Naive thymus-derived CD8-positive, alpha-beta T cell (primary cell): ENCODE data around the gene MPLKIP. TPM values are rescaled to one million over a fixed set of nuclear protein-coding genes. Genes with fewer than 3 reads are reported as not detected.
"Not testable (repeated sequence)": the region's sequence is repeated elsewhere in the genome, so short reads cannot be mapped to it uniquely, and the experiment has no call there.

ENCODE experiments used
- ATAC-seq, 2 donors: fragments of 150-1000 bp; cut with Tn5 transposase in 1 of 2; sonication (Bioruptor Pico), chemical (Tn5 transposase) in 1 of 2; 1 replicate in 1 of 2; 2 replicates in 1 of 2; pipeline ENCODE4 v1.10.0; 2021; ENCODE audit warnings: mild to moderate bottlenecking in 2 of 2, moderate library complexity in 2 of 2
- POLR2A ChIA-PET: fragments of 350-600 bp; sonication (Branson Sonifier 250); formaldehyde crosslinking; loops from one replicate; lab custom pipeline; 2021; ENCODE audit warnings: antibody characterized with exemption; lab: Charles Lee
- DNase-seq, 10 donors: peaks; one replicate each; pipeline versions ENCODE4 v3.0.0 to v3.0.0-alpha.2; 2020 to 2022
- H3K27ac Mint-ChIP-seq, 10 donors: one replicate each; pipeline ENCODE4 v1.8.0; 2020 to 2022; ENCODE audit warnings: mild to moderate bottlenecking in 10 of 10, mixed read lengths in 10 of 10, moderate library complexity in 4 of 10, inconsistent platforms in 1 of 10
- H3K27me3 Mint-ChIP-seq, 5 donors: one replicate each; pipeline ENCODE4 v1.8.0; 2021 to 2022; ENCODE audit warnings: mixed read lengths in 5 of 5
- H3K36me3 Mint-ChIP-seq, 3 donors: one replicate each; pipeline ENCODE4 v1.8.0; 2020 to 2022; ENCODE audit warnings: mixed read lengths in 3 of 3, mild to moderate bottlenecking in 2 of 3, inconsistent platforms in 1 of 3
- H3K4me1 Mint-ChIP-seq, 4 donors: one replicate each; pipeline ENCODE4 v1.8.0; 2021 to 2022; ENCODE audit warnings: mixed read lengths in 4 of 4
- H3K4me3 Mint-ChIP-seq, 10 donors: one replicate each; pipeline ENCODE4 v1.8.0; 2020 to 2022; ENCODE audit warnings: mild to moderate bottlenecking in 10 of 10, mixed read lengths in 10 of 10, moderate library complexity in 6 of 10, inconsistent platforms in 1 of 10
- H3K9me3 Mint-ChIP-seq, 9 donors: one replicate each; pipeline ENCODE4 v1.8.0; 2020 to 2022; ENCODE audit warnings: mixed read lengths in 9 of 9, mild to moderate bottlenecking in 3 of 9, inconsistent platforms in 1 of 9, moderate library complexity in 1 of 9
- polyA plus RNA-seq, 3 donors: library from polyadenylated mRNA; unstranded; fragments of 300-500 nt; fragmentation: Illumina TruSeq; gene quantifications; one replicate each; pipeline ENCODE4 v1.2.3, GENCODE V29; 2021
- total RNA-seq, 8 experiments: library from RNA in 2 of 8; stranded (reverse) in 2 of 8; gene quantifications; one replicate each; pipeline ENCODE4 v1.2.3 and lab custom pipeline; 2021 to 2026

Gene MPLKIP
- total and polyA plus RNA-seq, 5 experiments from 2014 or later = 38.6 to 66.9 (median 55.7) TPM

DNA sequence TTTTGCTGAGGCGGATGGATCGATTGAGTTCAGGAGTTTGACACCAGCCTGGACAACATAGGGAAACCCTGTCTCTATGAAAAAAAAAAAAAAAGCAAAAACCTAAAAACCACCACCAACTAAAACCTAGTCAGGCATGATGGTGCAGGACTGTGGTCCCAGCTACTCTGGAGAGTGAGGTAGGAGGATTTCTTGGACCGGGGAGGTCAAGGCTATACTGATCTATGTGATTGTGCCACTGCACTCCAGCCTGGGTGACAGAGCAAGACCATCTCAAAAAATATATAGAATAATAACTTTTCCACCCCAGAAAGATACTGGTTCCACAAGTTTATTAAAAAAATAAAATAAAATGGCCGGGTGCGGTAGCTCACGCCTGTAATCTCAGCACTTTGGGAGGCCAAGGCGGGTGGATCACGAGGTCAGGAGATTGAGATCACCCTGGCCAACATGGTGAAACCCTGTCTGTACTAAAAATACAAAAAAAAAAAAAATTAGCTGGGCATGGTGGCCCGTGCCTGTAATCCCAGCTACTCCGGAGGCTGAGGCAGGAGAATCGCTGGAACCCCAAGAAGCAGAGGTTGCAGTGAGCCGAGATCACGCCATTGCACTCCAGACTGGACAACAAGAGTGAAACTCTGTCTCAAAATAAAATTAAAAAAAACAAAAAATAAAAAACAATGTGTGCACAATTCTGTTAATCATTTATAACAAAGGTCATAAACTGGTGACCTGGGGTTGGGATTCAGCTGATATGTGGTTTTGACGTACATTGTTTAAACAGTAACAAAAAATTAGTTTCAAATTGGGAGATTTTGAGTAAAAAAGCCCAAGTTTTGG, 12.1 kb downstream of the MPLKIP start:
- H3K9me3 Mint-ChIP-seq, H3K36me3 Mint-ChIP-seq, POLR2A ChIA-PET, ATAC-seq, DNase-seq, H3K27me3 Mint-ChIP-seq, H3K4me3 Mint-ChIP-seq: not testable (repeated sequence)
- Mint-ChIP-seq H3K27ac (peak overlapping the region in 1 of 10 donors; percentile 63), H3K4me1 (peaks cover 0 to 11% (median 4%) of the 10 kb centered on the region in 4 donors)

DNA sequence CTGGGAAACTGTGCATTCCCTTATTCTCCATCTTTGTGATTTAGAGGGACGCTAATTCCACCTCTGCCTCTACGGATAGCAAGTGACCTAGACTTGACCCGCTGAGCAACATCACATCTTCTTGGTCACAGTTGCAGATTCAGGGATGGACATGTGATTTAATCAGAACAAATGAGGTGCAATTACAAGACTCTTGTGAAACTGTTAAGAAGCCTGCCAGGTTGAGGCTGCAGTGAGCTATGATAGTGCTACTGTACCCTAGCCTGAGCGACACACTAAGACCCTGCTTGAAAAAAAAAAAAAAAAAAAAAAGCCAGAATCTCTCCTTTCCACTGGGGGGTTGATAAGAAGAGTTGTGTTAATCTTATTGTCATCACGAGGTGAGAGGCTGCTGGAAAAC, 14.4 kb downstream of the MPLKIP start:
- Mint-ChIP-seq H3K36me3 (no peaks in the 10 kb centered on the region), H3K4me3 (no peak overlapping the region), H3K27me3 (no peaks in the 10 kb centered on the region), H3K27ac (no peak overlapping the region), H3K4me1 (peaks cover 0 to 11% (median 4%) of the 10 kb centered on the region in 4 donors), H3K9me3 (no peaks in the 10 kb centered on the region)
- ATAC-seq (no peak), DNase-seq (no peak)
- POLR2A ChIA-PET = interaction anchor here (0.6 kb wide), 1 partner anchor 12 kb away, joined by 4 read pairs; no protein-coding TSS in a partner anchor

DNA sequence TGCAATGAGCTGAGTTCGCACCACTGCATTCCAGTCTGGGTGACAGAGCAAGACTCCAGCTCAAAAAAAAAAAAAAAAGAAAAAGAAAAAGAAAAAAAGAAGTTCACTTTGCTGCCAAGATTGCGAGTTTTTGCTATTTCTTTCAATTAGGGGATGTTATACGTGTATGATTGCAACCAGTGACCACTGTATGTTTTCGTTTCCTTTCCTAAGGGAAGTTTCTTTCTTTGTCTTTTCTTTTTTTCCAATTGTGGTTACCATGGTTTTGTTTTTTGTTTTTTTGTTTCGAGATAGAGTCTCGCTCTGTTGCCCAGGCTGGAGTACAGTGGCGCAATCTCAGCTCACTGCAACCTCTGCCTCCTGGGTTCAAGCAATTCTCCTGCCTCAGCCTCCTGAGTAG, 16.2 kb downstream of the MPLKIP start:
- H3K27ac Mint-ChIP-seq = peak overlapping the region in 1 of 10 donors; percentile 80
- not testable (repeated sequence) for ATAC-seq, H3K4me3 Mint-ChIP-seq, DNase-seq, H3K36me3 Mint-ChIP-seq, H3K4me1 Mint-ChIP-seq, H3K27me3 Mint-ChIP-seq, H3K9me3 Mint-ChIP-seq
- POLR2A ChIA-PET = interaction anchor here (0.7 kb wide), 1 partner anchor 14 kb away, joined by 5 read pairs; no protein-coding TSS in a partner anchor

DNA sequence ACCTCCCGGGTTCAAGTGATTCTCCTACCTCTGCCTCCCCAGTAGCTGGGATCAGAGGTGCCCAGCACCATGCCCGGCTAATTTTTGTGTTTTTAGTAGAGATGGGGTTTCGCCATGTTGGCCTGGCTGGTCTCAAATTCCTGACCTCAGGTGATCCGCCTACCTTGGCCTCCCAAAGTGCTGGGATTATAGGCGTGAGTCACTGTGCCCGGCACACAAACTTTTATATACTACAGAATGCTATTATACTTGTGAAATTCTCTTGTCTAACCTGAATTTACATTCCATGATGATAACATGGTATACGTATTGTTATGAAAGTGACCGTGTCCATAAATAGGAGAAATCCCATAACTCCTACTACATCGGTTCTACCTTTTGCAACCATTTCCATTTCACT, 17.2 kb downstream of the MPLKIP start:
- H3K4me1 Mint-ChIP-seq, H3K36me3 Mint-ChIP-seq, ATAC-seq, H3K4me3 Mint-ChIP-seq, POLR2A ChIA-PET, H3K9me3 Mint-ChIP-seq, H3K27ac Mint-ChIP-seq, H3K27me3 Mint-ChIP-seq, DNase-seq: not testable (repeated sequence)

DNA sequence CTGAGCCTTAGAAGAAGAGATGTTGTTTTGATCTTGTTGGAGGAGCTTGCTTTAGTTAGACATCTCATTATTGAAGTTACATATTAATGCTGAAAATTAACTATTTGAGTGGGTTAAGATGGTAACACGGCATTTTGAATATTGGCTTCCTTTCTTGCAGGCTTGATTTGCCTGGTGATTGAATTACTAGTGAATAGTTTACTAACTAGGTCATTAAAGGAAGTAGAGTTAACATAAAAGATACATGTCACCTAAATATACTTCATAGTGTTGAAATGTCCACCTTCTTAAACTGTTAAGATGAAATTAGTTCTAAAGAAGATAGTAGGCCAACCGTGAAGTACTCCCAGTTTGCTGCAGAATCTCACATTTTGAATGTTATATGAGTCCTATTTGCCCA, 18.5 kb downstream of the MPLKIP start:
- Mint-ChIP-seq H3K4me1 (peaks cover 0 to 3% (median 0%) of the 10 kb centered on the region in 4 donors), H3K36me3 (peaks cover 0 to 5% (median 2%) of the 10 kb centered on the region in 3 donors), H3K27me3 (no peaks in the 10 kb centered on the region), H3K9me3 (no peaks in the 10 kb centered on the region), H3K27ac (peak overlapping the region in 1 of 10 donors; percentile 12), H3K4me3 (no peak overlapping the region)
- DNase-seq (no peak), ATAC-seq (no peak)
- POLR2A ChIA-PET = no interaction called here

DNA sequence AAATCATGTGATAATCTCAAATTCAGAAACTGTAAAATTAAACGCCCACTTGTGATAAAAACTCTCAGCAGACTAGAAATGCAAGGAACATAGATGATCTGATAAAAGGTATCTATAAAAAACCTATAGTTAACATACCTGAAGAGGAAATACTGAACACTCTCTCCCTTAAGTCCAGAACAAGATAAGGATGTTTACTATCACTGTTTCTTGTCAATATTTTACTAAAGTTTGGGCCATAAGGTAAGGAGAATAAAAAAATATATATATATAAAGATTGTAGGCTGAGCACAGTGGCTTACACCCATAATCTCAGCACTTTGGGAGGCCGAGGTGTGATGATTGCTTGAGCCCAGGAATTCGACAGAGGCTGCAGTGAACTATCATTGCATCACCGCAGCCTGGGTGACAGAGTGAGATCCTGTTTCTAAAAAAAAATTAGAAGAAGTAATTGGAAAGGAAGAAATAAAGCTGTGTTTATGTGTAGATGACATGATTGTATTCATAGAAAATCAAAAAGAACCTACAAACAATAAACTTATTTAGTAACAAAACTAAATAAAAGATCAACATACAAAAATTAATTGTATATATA, 28.4 kb downstream of the MPLKIP start:
- ATAC-seq = no peak
- Mint-ChIP-seq H3K9me3 (no peaks in the 10 kb centered on the region), H3K4me1 (no peaks in the 10 kb centered on the region), H3K36me3 (peaks cover 0 to 3% (median 2%) of the 10 kb centered on the region in 3 donors), H3K27me3 (no peaks in the 10 kb centered on the region), H3K4me3 (no peak overlapping the region), H3K27ac (no peak overlapping the region)
- no peak for DNase-seq
- POLR2A ChIA-PET = no interaction called here

DNA sequence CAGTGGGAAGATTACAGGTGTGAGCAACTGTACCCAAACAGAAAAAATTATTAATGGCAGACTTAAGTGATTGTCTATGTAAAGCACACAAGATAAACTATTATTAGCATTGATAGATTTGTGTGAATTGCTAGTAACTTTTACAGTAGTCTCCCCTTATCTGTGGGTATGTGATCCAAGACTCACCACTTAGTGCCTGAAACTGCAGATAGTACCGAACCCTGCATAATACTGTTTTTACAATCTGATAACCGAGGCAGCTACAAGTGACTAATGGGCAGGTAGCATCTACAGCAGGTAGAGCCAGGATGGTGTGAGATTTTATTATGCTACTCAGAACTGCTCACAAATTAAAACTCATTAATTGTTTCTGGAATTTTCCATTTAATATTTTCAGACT, 31.5 kb downstream of the MPLKIP start:
- no peak overlapping the region for H3K4me3 Mint-ChIP-seq
- POLR2A ChIA-PET = interaction anchor here (0.7 kb wide), 1 partner anchor 40 kb away, joined by 3 read pairs; no protein-coding TSS in a partner anchor
- H3K9me3 Mint-ChIP-seq = no peaks in the 10 kb centered on the region
- H3K27me3 Mint-ChIP-seq = no peaks in the 10 kb centered on the region
- peaks cover 0 to 6% (median 2%) of the 10 kb centered on the region in 3 donors for H3K36me3 Mint-ChIP-seq
- peaks cover 0 to under 1% (median 0%) of the 10 kb centered on the region in 4 donors for H3K4me1 Mint-ChIP-seq
- ATAC-seq (no peak), DNase-seq (no peak)
- H3K27ac Mint-ChIP-seq = peak overlapping the region in 1 of 10 donors; percentile 34

DNA sequence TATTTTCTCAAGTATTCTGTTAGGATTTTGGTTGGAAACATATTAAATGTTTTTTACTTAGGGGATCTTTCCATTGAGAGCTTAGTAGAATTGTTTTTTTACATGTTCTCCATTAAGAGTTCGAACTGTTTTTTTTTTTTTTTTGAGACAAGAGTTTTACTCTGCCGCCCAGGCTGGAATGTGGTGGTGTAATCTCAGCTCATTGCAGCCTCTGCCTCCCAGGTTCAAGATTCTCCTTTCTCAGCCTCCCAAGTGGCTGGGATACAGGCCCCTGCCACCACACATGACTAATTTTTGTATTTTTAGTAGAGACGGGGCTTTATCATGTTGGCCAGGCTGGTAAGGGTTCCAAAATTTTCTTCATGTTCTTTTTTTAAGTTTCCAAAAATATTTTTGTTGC, 33.2 kb downstream of the MPLKIP start:
- Mint-ChIP-seq H3K27ac (peak overlapping the region in 1 of 10 donors; percentile 44), H3K9me3 (no peaks in the 10 kb centered on the region), H3K4me1 (peaks cover 0 to 3% (median 0%) of the 10 kb centered on the region in 4 donors), H3K36me3 (peaks cover 0 to 17% (median 0%) of the 10 kb centered on the region in 3 donors), H3K4me3 (no peak overlapping the region), H3K27me3 (no peaks in the 10 kb centered on the region)
- ATAC-seq (no peak), DNase-seq (no peak)
- POLR2A ChIA-PET = no interaction called here

DNA sequence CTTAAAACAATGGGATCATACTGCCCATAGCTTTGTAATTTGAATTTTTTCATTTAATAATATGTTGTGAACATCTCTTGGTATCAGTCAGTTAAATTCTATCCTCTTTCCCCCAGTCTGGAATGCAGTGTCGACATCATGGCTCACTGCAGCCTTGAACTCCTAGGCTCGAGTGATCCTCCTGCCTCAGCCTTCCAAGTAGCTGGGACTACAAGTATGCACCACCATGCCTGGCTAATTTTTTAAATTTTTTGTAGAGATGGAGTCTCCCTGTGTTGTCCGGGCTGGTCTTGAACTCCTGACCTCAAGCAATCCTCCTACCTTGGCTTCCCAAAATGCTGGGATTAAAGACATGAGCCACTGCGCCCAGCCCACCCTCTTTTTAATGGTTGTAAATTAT, 34.6 kb downstream of the MPLKIP start:
- DNase-seq (no peak), ATAC-seq (no peak)
- H3K4me1 Mint-ChIP-seq = peaks cover 0 to 8% (median 2%) of the 10 kb centered on the region in 4 donors
- H3K27me3 Mint-ChIP-seq = no peaks in the 10 kb centered on the region
- no peak overlapping the region for H3K4me3 Mint-ChIP-seq
- POLR2A ChIA-PET = no interaction called here
- no peaks in the 10 kb centered on the region for H3K9me3 Mint-ChIP-seq
- peaks cover 0 to 30% (median 0%) of the 10 kb centered on the region in 3 donors for H3K36me3 Mint-ChIP-seq
- H3K27ac Mint-ChIP-seq = peak overlapping the region in 2 of 10 donors; percentile 14 to 37

DNA sequence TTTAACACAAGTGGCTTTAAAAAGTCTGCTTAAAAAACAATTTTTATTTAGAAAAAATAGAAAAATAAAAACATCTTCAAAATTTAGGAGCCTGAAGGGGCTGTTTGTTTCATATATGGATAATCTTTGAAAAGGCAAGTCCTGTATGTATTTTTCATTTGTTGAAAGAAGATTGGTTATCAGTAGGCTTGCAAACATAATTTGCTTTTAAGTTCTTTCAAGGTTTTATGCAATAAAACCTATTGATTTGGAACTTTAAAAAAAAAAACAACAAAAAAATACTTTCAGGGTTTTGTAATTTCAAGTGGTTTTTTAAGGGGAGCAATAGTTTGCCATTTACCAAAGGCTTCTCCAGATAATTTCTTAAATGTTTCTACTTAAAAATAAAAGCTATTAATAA, 35.6 kb downstream of the MPLKIP start:
- Mint-ChIP-seq H3K4me1 (peaks cover 0 to 10% (median 6%) of the 10 kb centered on the region in 4 donors), H3K9me3 (no peaks in the 10 kb centered on the region), H3K36me3 (peaks cover 6 to 40% (median 8%) of the 10 kb centered on the region in 3 donors), H3K4me3 (no peak overlapping the region), H3K27ac (no peak overlapping the region), H3K27me3 (no peaks in the 10 kb centered on the region)
- POLR2A ChIA-PET = interaction anchor here (0.7 to 1.0 kb wide), 2 partner anchors 10 to 193 kb away, joined by 3 to 4 read pairs; no protein-coding TSS in a partner anchor
- DNase-seq = no peak
- no peak for ATAC-seq

DNA sequence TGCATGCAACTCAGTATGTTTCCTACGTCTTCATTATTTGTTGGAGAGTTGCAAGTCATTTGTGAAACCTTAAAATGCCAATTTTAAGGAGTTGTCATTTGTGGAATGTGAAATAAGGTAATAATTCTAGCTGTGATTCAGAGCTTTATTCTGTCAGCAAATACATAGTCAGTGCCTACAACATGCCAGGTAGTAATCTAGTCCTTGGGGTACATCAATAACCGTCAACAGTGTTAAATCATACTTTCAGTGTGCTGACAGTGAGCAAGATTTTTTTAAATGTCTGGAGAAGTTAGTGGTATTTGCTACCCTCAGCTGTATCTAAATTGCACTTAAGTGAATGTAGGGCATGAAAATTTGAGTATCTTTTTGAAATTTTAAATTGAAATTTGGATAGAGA, 36.7 kb downstream of the MPLKIP start:
- no peak for ATAC-seq

DNA sequence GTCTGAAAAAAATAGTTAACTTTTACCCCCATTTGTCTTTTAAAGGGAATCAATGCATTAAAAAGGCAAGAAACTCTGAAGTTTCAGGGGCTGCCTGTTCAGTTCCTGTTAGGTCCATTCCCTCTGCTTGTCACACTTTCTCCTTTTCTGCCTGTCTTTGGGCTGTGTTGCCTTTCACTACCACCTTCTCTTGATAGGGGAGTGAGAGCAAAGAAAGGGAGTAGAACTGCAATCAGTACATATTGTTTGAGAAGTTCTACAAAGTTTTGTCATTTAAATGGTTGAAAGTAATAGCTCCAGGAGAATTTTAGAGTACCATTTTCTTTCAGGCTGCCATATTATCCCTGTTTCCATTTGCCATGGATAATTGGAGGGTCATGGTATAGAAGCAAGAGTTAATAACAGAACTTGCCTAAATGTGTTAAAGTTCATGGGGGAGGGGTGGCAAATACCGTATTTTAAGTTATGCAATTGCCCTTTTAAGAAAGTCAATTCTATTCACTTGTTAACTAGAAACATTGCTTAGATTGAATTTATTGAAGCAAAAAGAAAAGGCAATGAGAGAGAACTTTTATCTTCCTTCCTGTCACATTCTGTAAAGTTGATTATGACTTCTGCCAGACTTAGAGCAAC, 38.6 kb downstream of the MPLKIP start:
- POLR2A ChIA-PET = no interaction called here
- Mint-ChIP-seq H3K27me3 (no peaks in the 10 kb centered on the region), H3K36me3 (peaks cover 6 to 65% (median 8%) of the 10 kb centered on the region in 3 donors), H3K27ac (peak overlapping the region in 5 of 10 donors; percentile 2 to 73 (median 58)), H3K4me1 (peaks cover 0 to 10% (median 6%) of the 10 kb centered on the region in 4 donors), H3K4me3 (no peak overlapping the region), H3K9me3 (no peaks in the 10 kb centered on the region)
- ATAC-seq (no peak), DNase-seq (no peak)

More for the DNA sequence above, 36.7 kb downstream of the MPLKIP start:
- no peak for DNase-seq
- Mint-ChIP-seq H3K4me1 (peaks cover 0 to 10% (median 6%) of the 10 kb centered on the region in 4 donors), H3K36me3 (peaks cover 6 to 47% (median 8%) of the 10 kb centered on the region in 3 donors), H3K27ac (peak overlapping the region in 2 of 10 donors; percentile 3 to 27), H3K27me3 (no peaks in the 10 kb centered on the region), H3K9me3 (no peaks in the 10 kb centered on the region), H3K4me3 (no peak overlapping the region)
- POLR2A ChIA-PET = no interaction called here
